HG02798 (cell line): ENCODE data around the gene UBE2N.
"Not testable (repeated sequence)": the region's sequence is repeated elsewhere in the genome, so short reads cannot be mapped to it uniquely, and the experiment has no call there.

Experiments used
- ATAC-seq: cut with Tn5 transposase; IDR thresholded peaks from one replicate; pipeline ENCODE4 v1.9.1; 2021; ENCODE audit warnings: mild to moderate bottlenecking; ENCODE audit not compliant: unreplicated experiment, poor library complexity

The UBE2N gene

GRCh38 chr12:93415723-93416464 lies 25.9 kb downstream of the UBE2N start:
- ATAC-seq: no peak

- no peak for ATAC-seq
These were observed 28.7 kb downstream of the UBE2N start for GRCh38 chr12:93413064-93413463.

GRCh38 chr12:93412396-93412795 lies 29.4 kb downstream of the UBE2N start:
- not testable (repeated sequence) for ATAC-seq

GRCh38 chr12:93411060-93411459 lies 30.7 kb downstream of the UBE2N start:
- ATAC-seq: not testable (repeated sequence)

- ATAC-seq: not testable (repeated sequence)
These were observed 32.2 kb downstream of the UBE2N start for GRCh38 chr12:93409343-93410187.

- ATAC-seq: no peak
These were observed 32.9 kb downstream of the UBE2N start for GRCh38 chr12:93408813-93409212.

GRCh38 chr12:93407963-93408283 lies 33.8 kb downstream of the UBE2N start:
- ATAC-seq: no peak

GRCh38 chr12:93407054-93407962 lies 34.4 kb downstream of the UBE2N start:
- ATAC-seq: no peak

- no peak for ATAC-seq
These were observed 36.5 kb downstream of the UBE2N start for GRCh38 chr12:93404961-93405849.

GRCh38 chr12:93403988-93404803 lies 37.6 kb downstream of the UBE2N start:
- no peak for ATAC-seq

GRCh38 chr12:93402333-93403311 lies 39.1 kb downstream of the UBE2N start:
- no peak for ATAC-seq

- peak; percentile 95 for ATAC-seq
These were observed 42.4 kb downstream of the UBE2N start for GRCh38 chr12:93399183-93399863.

- no peak for ATAC-seq
These were observed 44.3 kb downstream of the UBE2N start for GRCh38 chr12:93397412-93397811.

GRCh38 chr12:93393425-93393824 lies 48.3 kb downstream of the UBE2N start:
- no peak for ATAC-seq

- no peak for ATAC-seq
These were observed 51.0 kb downstream of the UBE2N start for GRCh38 chr12:93390549-93391297.

- ATAC-seq: no peak
These were observed 51.7 kb downstream of the UBE2N start for GRCh38 chr12:93390031-93390430.
